Activated naive CD4-positive, alpha-beta T cell treated with Interleukin-2 at 50 U/mL for 16 hours (primary cell): ENCODE data around the gene KRTAP10-6.
"Not testable (repeated sequence)": the region's sequence is repeated elsewhere in the genome, so short reads cannot be mapped to it uniquely, and the experiment has no call there.

Source experiments
- DNase-seq: peaks from one replicate; pipeline ENCODE4 v3.0.0-alpha.2; 2020

Gene KRTAP10-6

GRCh38 chr21:44574457-44575306 lies 17.6 kb downstream of the KRTAP10-6 start:
- DNase-seq, result no peak

- DNase-seq, result not testable (repeated sequence)
These were observed 18.5 kb downstream of the KRTAP10-6 start, which contains the start of gene KRTAP10-4 for GRCh38 chr21:44573630-44574456. Gene KRTAP10-4, plus strand, starts transcription at chr21:44573729. Its CDS starts 30 bp downstream, at chr21:44573759.

- no peak for DNase-seq
These were observed 19.2 kb downstream of the KRTAP10-6 start for GRCh38 chr21:44572959-44573583.

GRCh38 chr21:44571844-44572782 lies 20.2 kb downstream of the KRTAP10-6 start:
- DNase-seq, result no peak

GRCh38 chr21:44571296-44571695 lies 21.0 kb downstream of the KRTAP10-6 start:
- DNase-seq, result no peak

GRCh38 chr21:44569861-44570517 lies 22.3 kb downstream of the KRTAP10-6 start:
- DNase-seq, result no peak

- DNase-seq, result no peak
These were observed 23.4 kb downstream of the KRTAP10-6 start for GRCh38 chr21:44568667-44569556.

GRCh38 chr21:44568261-44568660 lies 24.0 kb downstream of the KRTAP10-6 start:
- DNase-seq, result no peak

GRCh38 chr21:44567481-44568171 lies 24.7 kb downstream of the KRTAP10-6 start:
- no peak for DNase-seq

- DNase-seq, result no peak
These were observed 25.9 kb downstream of the KRTAP10-6 start for GRCh38 chr21:44566403-44566802.

- no peak for DNase-seq
These were observed 27.3 kb downstream of the KRTAP10-6 start for GRCh38 chr21:44564886-44565598.

GRCh38 chr21:44564099-44564498 lies 28.2 kb downstream of the KRTAP10-6 start:
- DNase-seq, result no peak

GRCh38 chr21:44558695-44559094 lies 33.6 kb downstream of the KRTAP10-6 start, which contains the start of gene KRTAP10-3:
Gene KRTAP10-3, minus strand, starts transcription at chr21:44558795. Its CDS starts 80 bp downstream, at chr21:44558715.
- no peak for DNase-seq

- not testable (repeated sequence) for DNase-seq
These were observed 34.0 kb downstream of the KRTAP10-6 start for GRCh38 chr21:44558329-44558675.

GRCh38 chr21:44557491-44558328 lies 34.6 kb downstream of the KRTAP10-6 start:
- no peak for DNase-seq

GRCh38 chr21:44556879-44557278 lies 35.4 kb downstream of the KRTAP10-6 start:
- DNase-seq, result no peak

- no peak for DNase-seq
These were observed 37.0 kb downstream of the KRTAP10-6 start for GRCh38 chr21:44555200-44555875.

- no peak for DNase-seq
These were observed 39.6 kb downstream of the KRTAP10-6 start for GRCh38 chr21:44552681-44553080.
